ENCODE data around the gene JAK3. TPM values are rescaled to one million over a fixed set of nuclear protein-coding genes. Genes with fewer than 3 reads are reported as not detected.

The JAK3 gene
- total and polyA plus RNA-seq, 10 of the 15 experiments (the other 5 are each of a cell fraction or from before 2014, with no cell fraction given): 7.8 to 67.9 (median 33.3) TPM

GRCh38 chr19:17881701-17882100, 33.9 kb upstream of the JAK3 start:
- ChIA-PET RAD21 (ENCODE audit: unreplicated experiment) (no interaction called here), POLR2A (interaction anchor here (0.6 kb wide), 1 partner anchor 32 kb away, joined by 4 read pairs; no protein-coding TSS in a partner anchor), SMC1A (ENCODE audit: uncharacterized antibody, unreplicated experiment) (no interaction called here), CTCF (no interaction called here)
- Histone ChIP-seq H3K27ac (ENCODE audit: control insufficient read depth, insufficient read depth) (no peak overlapping the region), H2AFZ (ENCODE audit: control insufficient read depth, low read depth, low read length) (no peak overlapping the region), H3K36me3 (ENCODE audit: control insufficient read depth in 2 of 2, insufficient read depth in 2 of 2, low read length in 1 of 2) (no peaks in the 10 kb centered on the region), H3K9me3 (replicated peaks; ENCODE audit: control insufficient read depth, insufficient read depth, low read length) (no peaks in the 10 kb centered on the region), H3K9ac (ENCODE audit: control insufficient read depth, insufficient read depth, low read length) (no peak overlapping the region), H3K27me3 (replicated peaks in 1 of 2; ENCODE audit: control insufficient read depth in 2 of 2, insufficient read depth in 2 of 2, low read length in 1 of 2) (no peaks in the 10 kb centered on the region; a peak in 1 of 4 replicates), H3K79me2 (ENCODE audit: control insufficient read depth, insufficient read depth, low read length) (no peaks in the 10 kb centered on the region), H3K4me3 (no peak overlapping the region), H3K4me1 (ENCODE audit: control insufficient read depth, insufficient read depth, low read length) (peaks cover 26% of the 10 kb centered on the region), H4K20me1 (ENCODE audit: control insufficient read depth, insufficient read depth) (no peaks in the 10 kb centered on the region), H3K4me2 (ENCODE audit: control insufficient read depth, insufficient read depth) (no peak overlapping the region)
- intact Hi-C loops (cut with micrococcal nuclease; ENCODE audit: unreplicated experiment) (no loop called here), in situ Hi-C loops (cut with MboI) (no loop called here)
- no peak for FAIRE-seq
- no peak for ATAC-seq
- no TSS peak for BruUV-seq (replicated peaks)
- WGBS (ENCODE audit: insufficient coverage, insufficient replicate concordance, low lambda C conversion rate, missing lambda C conversion rate): 64% methylated on average over 7 of the region's 7 CpGs
- no peak for DNase-seq (ENCODE audit: low read depth, low spot score)
- TF ChIP-seq ZNF384 (IDR thresholded peaks at IDR 0.05; ENCODE audit: borderline replicate concordance, low read depth, low read length): no peak
- TF ChIP-seq ZBTB40 (IDR thresholded peaks at IDR 0.05; ENCODE audit: borderline replicate concordance): no peak
- no peak for TF ChIP-seq HDAC2 (IDR thresholded peaks at IDR 0.05)
- TF ChIP-seq CHD1 (IDR thresholded peaks at IDR 0.05; ENCODE audit: low read depth, low read length): no peak
- no peak for TF ChIP-seq SMAD5 (IDR thresholded peaks at IDR 0.05; ENCODE audit: low read depth)
- TF ChIP-seq EZH2 (IDR thresholded peaks at IDR 0.05; ENCODE audit: borderline replicate concordance, control insufficient read depth, low read depth, low read length): no peak
- no peak for TF ChIP-seq YBX1 (IDR thresholded peaks at IDR 0.05)
- no peak for TF ChIP-seq CREM (IDR thresholded peaks at IDR 0.05; ENCODE audit: low read depth)
- TF ChIP-seq TBL1XR1 (IDR thresholded peaks at IDR 0.05; ENCODE audit: low read depth, low read length): no peak
- TF ChIP-seq PAX5 (IDR thresholded peaks at IDR 0.05; ENCODE audit: borderline replicate concordance, low read depth, low read length): no peak
- no peak for TF ChIP-seq IKZF2 (IDR thresholded peaks at IDR 0.05)
- no peak for TF ChIP-seq TCF3 (IDR thresholded peaks at IDR 0.05; ENCODE audit: borderline replicate concordance, insufficient read depth, low read depth, low read length)
- TF ChIP-seq ATF3 (IDR thresholded peaks at IDR 0.05; ENCODE audit: borderline replicate concordance, extremely low read depth, low read depth, low read length): no peak
- TF ChIP-seq CEBPZ (IDR thresholded peaks at IDR 0.05; ENCODE audit: low read depth, low read length): no peak
- no peak for TF ChIP-seq PKNOX1 (IDR thresholded peaks at IDR 0.05)

Measured in GM12878 (cell line).